Esophagus squamous epithelium (tissue), 5 donors: ENCODE measurements around the gene TEX2. TPM values are rescaled to one million over a fixed set of nuclear protein-coding genes. Genes with fewer than 3 reads are reported as not detected.

Experiments
- DNase-seq: peaks from one replicate; lab custom pipeline; 2025; lab: John Stamatoyannopoulos, UW
- H3K27ac ChIP-seq, 4 donors: fragments of 200-600 bp; sonication (generic); one replicate each; pipeline ENCODE4 v1.5.1; 2016 to 2019; ENCODE audit warnings: mild to moderate bottlenecking in 1 of 4
- H3K27me3 ChIP-seq, 4 donors: fragments of 200-600 bp; sonication (generic); 1 replicate in 3 of 4; 2 replicates in 1 of 4; pipeline versions ENCODE4 v1.5.1 to v1.6.0; 2017 to 2021; ENCODE audit warnings: antibody characterized with exemption in 1 of 4
- H3K36me3 ChIP-seq, 3 donors: fragments of 200-600 bp; sonication (generic); one replicate each; pipeline ENCODE4 v1.5.1; 2016 to 2019
- H3K4me1 ChIP-seq, 3 donors: fragments of 200-600 bp; sonication (generic); one replicate each; pipeline ENCODE4 v1.5.1; 2017 to 2019
- H3K4me3 ChIP-seq, 4 donors: fragments of 200-600 bp; sonication (generic); 1 replicate in 3 of 4; 2 replicates in 1 of 4; pipeline ENCODE4 v1.5.1; 2016 to 2019; ENCODE audit warnings: mild to moderate bottlenecking in 2 of 4, moderate library complexity in 1 of 4
- H3K9me3 ChIP-seq, 3 donors: fragments of 200-600 bp; sonication (generic); one replicate each; pipeline ENCODE4 v1.5.1; 2016 to 2019
- CTCF ChIP-seq, 6 experiments: fragments of 450-650 bp in 4 of 6; fragments of 200-600 bp in 2 of 6; sonication (generic) in 2 of 6; IDR thresholded peaks; one replicate each; pipeline ENCODE4 v1.5.1; 2016 to 2019; ENCODE audit warnings: antibody characterized with exemption in 6 of 6, mild to moderate bottlenecking in 4 of 6, moderate library complexity in 4 of 6
- POLR2A ChIP-seq, 4 donors: fragments of 450-650 bp; IDR thresholded peaks; one replicate each; pipeline ENCODE4 v1.6.1; 2017; ENCODE audit warnings: antibody characterized with exemption in 4 of 4, mild to moderate bottlenecking in 4 of 4, moderate library complexity in 3 of 4
- WGBS, 2 donors: methylation state at CpG; one replicate each; pipeline ENCODE4 v1.1.5; 2018; 5-methylcytosine and 5-hydroxymethylcytosine counted together
- intact Hi-C: fragments of 100-400 bp; cut with DNase I; formaldehyde crosslinking; loops from one replicate; pipeline ENCODE4 v1.15.0; 2022
- total RNA-seq, 4 donors: library from RNA; depleted of rRNA; stranded (reverse); fragments of >200 nt; gene quantifications; one replicate each; pipeline ENCODE4 v1.1.0, GENCODE V29; 2016
- donor health status: DM: yes; HTN: yes; CAD: no.

TEX2 gene
- total RNA-seq, 4 donors from 2014 or later, result 25.5 to 33.0 (median 29.7) TPM

DNA sequence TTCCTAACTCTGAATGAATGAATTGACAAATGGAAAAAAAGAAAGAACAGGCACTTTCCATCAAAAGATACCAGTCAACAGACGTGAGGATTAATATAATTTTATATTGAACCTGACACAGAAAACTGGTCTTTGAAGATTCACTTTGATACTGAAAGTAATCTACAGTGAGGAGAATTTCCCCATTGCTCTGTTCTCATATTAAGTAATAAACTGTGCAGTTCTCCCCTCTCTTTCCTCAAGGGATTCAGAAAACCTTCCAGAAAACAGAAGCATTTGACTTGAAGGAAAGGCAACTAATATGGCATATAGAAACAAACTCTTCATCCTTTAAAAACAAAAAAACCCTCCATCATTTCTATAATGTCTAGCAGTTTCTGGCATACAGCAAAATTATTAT, 2.2 kb downstream of the TEX2 start:
- no peak for TF ChIP-seq POLR2A (IDR thresholded peaks at IDR 0.05)
- TF ChIP-seq CTCF (IDR thresholded peaks at IDR 0.05), result no peak
- no peak for DNase-seq
- intact Hi-C loops, result no loop called here
- 31 to 57% methylated on average over 1 of the region's 1 CpG for WGBS, 2 donors
- no peaks in the 10 kb centered on the region for H3K27me3 ChIP-seq
- no peaks in the 10 kb centered on the region for H3K9me3 ChIP-seq
- no peaks in the 10 kb centered on the region for H3K36me3 ChIP-seq
- no peak overlapping the region for H3K4me3 ChIP-seq
- peaks cover 9 to 49% (median 25%) of the 10 kb centered on the region in 3 donors for H3K4me1 ChIP-seq
- no peak overlapping the region for H3K27ac ChIP-seq

DNA sequence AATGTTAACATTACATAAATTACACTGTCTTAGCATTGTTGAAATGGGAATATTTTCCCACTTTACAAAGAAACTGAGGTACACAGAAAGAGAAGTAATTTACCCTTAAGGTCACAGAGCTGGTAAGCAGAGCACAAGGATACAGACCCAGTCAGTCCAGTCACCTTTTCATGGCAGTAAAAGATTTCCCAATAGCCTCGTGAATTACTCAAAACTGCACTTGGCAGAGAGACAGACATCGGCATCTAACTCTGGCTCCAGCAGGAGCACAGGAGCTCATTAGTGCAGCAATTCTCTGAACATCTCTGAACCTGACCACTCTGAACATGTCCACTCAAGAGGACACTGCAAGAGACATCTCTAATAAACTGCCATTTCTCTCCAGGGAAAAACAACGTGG, 3.1 kb downstream of the TEX2 start:
- TF ChIP-seq POLR2A (IDR thresholded peaks at IDR 0.05), result no peak
- TF ChIP-seq CTCF (IDR thresholded peaks at IDR 0.05), result no peak
- H3K4me3 ChIP-seq, result no peak overlapping the region
- H3K4me1 ChIP-seq, result peaks cover 9 to 49% (median 25%) of the 10 kb centered on the region in 3 donors
- H3K27ac ChIP-seq, result no peak overlapping the region
- intact Hi-C loops, result no loop called here
- H3K27me3 ChIP-seq, result no peaks in the 10 kb centered on the region
- no peaks in the 10 kb centered on the region for H3K9me3 ChIP-seq
- H3K36me3 ChIP-seq, result no peaks in the 10 kb centered on the region
- WGBS, 2 donors, result 32 to 40% methylated on average over 3 of the region's 3 CpGs
- DNase-seq, result no peak

DNA sequence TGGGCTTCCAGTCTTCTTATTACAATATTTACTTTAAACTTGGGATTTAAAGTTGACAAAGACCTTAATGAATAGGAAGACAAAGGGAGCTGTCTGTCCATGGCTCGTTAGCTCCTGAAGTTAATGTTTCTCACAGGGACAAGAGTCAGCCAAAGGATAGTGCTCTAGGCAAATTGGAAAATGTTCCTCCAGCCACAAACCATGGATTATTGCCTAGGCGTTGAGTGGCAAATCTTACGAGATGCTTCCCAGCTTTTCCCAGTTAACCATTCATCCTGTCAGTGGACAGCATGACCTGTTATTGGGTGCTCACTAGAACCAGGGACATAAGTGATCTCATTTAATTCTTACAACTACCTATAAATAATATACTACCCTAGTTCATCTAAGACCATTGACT, 3.6 kb downstream of the TEX2 start:
- H3K27ac ChIP-seq, result no peak overlapping the region
- no peak for DNase-seq
- H3K4me3 ChIP-seq, result no peak overlapping the region
- intact Hi-C loops, result no loop called here
- peaks cover 9 to 49% (median 25%) of the 10 kb centered on the region in 3 donors for H3K4me1 ChIP-seq
- WGBS, 2 donors, result 44 to 61% methylated on average over 3 of the region's 3 CpGs
- TF ChIP-seq CTCF (IDR thresholded peaks at IDR 0.05) (no peak), POLR2A (IDR thresholded peaks at IDR 0.05) (no peak)
- no peaks in the 10 kb centered on the region for H3K36me3 ChIP-seq
- no peaks in the 10 kb centered on the region for H3K9me3 ChIP-seq
- H3K27me3 ChIP-seq, result no peaks in the 10 kb centered on the region

DNA sequence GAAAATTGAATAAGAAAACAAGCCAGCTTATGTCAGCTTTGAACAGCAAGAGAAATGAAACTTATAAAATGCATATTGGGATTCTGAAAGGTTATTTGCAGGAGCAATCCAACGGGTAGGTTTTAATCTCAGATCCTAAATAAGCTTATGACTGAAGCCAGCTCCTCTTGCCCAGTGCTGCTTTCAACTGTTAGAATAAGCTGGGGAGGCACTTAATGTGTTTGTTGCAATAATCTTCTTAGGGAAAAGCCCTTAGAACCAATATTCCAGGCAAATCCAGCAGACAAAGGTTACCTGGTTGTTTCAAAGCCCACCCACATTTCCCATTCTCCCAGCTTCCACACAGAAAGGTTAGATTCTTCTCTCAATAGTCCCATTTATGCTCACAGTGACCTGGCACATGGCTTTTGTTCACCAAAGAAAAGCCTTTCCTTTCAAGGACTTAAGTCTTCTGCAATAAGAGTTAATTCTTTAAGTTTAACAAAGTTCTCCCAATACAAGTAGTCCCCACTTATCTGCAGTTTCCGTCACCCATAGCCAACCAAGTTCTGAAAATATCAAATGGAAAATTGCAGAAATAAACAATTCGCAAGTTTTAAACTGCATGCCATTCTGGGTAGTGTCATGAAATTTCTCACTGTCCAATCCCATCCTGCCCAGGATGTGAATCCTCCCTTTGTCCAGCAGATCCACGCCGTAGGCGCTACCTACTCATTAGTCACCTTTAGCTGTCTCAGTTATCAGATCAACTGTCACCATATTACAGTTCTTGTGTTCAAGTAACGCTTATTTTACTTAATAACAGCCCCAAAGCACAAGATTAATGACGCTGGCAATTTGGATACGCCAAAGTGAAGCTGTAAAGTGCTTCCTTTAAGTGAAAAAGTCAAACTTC, 5.9 kb downstream of the TEX2 start:
- Histone ChIP-seq H3K36me3 (no peaks in the 10 kb centered on the region), H3K9me3 (no peaks in the 10 kb centered on the region), H3K27ac (no peak overlapping the region), H3K27me3 (no peaks in the 10 kb centered on the region), H3K4me1 (peaks cover 3 to 35% (median 25%) of the 10 kb centered on the region in 3 donors), H3K4me3 (no peak overlapping the region)
- TF ChIP-seq POLR2A (IDR thresholded peaks at IDR 0.05) (no peak), CTCF (IDR thresholded peaks at IDR 0.05) (no peak)
- no peak for DNase-seq
- intact Hi-C loops, result no loop called here
- 79 to 89% methylated on average over 9 of the region's 9 CpGs for WGBS, 2 donors

DNA sequence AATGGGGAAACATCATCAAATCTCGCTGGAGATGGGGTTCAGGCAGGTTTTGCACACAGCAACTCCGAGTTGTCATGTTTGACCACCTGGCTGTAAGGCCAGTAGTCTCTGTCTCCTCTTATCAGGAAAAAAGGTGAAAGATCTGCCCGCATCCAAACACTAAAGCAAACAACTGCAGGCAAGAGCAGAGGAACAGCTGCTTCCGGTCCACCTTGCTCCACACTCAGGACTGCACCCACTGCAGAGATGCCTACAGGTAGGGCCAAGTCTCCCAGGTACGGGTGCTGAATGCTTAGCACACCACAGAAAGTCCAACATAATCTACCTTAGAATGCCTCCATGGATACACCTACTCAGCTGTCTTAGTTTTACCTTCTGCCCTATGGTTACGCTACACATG, 7.3 kb downstream of the TEX2 start:
- H3K4me3 ChIP-seq, result no peak overlapping the region
- DNase-seq, result no peak
- intact Hi-C loops, result no loop called here
- peaks cover 0 to 34% (median 16%) of the 10 kb centered on the region in 3 donors for H3K4me1 ChIP-seq
- H3K27ac ChIP-seq, result no peak overlapping the region
- no peak for TF ChIP-seq CTCF (IDR thresholded peaks at IDR 0.05)
- TF ChIP-seq POLR2A (IDR thresholded peaks at IDR 0.05), result no peak
- H3K27me3 ChIP-seq, result no peaks in the 10 kb centered on the region
- H3K9me3 ChIP-seq, result no peaks in the 10 kb centered on the region
- no peaks in the 10 kb centered on the region for H3K36me3 ChIP-seq
- WGBS, 2 donors, result 94 to 96% methylated on average over 3 to 5 of the region's 6 CpGs
